NCI-H2196 treated with DMSO at 0.1 percent for 48 hours (cell line): ENCODE data around the gene AP4M1.
"Not testable (repeated sequence)": the region's sequence is repeated elsewhere in the genome, so short reads cannot be mapped to it uniquely, and the experiment has no call there.

Experiments used
- DNase-seq: peaks from one replicate; lab custom pipeline; 2025; ENCODE audit not compliant: unreplicated experiment; lab: John Stamatoyannopoulos, UW

The AP4M1 gene

DNA sequence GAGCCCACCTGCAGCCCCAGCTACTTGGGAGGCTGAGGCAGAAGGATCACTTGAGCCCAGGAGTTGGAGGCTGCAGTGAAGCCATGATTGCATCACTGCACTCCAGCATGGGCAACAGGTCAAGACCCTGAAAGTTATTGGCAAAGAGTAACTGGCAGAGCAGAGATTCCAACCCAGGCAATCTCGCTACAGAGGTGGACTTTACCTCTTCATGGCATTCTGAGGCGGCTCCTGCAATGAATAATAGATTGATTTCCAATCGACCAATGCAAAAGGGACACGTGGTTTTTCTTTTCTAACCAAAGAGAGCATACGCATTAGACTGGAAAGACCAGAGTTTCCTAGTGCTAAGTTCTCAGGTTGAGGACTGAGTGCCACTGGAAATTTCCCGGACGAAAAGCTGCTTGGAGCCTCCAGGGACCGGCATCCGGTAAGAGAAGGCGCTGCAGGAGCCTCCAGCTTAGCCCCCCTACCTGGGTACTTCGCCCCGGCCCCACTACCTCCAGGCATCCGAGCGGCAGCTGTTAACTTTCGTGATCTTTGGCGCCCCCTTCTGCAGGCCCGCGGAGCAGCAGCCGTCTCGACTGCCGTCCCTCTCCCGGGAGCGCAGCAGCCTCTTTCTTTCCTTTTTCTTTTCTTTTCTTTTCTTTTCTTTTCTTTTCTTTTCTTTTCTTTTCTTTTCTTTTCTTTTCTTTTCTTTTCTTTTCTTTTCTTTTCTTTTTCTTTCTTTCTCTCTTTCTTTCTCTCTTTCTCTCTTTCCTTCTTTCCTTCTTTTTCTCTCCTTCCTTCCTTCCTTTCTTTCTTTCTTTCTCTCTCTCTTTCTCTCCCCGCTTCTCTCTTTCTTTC lies 29.4 kb downstream of the AP4M1 start:
- peak; percentile 72 for DNase-seq

DNA sequence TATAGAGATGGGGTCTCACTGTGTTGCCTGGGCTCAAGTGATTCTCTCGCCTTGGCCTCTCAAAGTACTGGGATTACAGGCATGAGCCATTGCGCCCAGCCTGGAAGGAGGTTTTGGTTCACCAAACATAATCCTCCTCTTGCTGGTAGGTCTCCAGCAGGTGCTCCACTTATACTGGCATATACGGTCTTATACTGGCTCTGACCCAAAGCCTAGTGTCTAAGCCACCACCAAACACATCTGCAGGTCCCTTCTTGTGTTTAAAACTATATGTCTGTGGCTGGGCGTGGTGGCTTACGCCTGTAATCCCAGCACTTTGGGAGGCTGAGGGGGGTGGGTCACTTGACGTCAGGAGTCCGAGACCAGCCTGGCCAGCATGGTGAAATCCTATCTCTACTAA lies 30.7 kb downstream of the AP4M1 start:
- no peak for DNase-seq

DNA sequence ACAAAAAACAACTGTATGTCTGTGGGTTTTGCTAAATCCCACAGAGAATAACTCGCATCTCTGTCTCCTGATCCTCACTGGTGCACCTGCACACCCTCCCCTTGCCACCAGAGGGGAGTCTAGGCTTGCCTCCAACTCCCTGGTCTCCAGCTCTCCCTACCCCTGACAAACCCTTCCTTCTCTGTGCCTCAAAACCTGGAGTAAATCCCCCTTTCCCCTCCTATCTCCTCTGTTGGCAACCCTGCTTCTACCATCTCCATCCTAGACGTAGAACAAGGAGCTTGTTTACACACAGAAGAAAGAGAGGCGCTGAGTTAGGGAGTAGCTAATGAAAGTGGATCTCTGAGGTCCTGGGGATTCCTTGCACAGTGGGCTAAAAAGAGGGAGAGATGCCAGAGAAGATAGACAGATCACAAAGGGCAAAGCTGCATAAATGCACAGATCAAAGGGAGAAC lies 31.3 kb downstream of the AP4M1 start:
- peak; percentile 41 for DNase-seq

DNA sequence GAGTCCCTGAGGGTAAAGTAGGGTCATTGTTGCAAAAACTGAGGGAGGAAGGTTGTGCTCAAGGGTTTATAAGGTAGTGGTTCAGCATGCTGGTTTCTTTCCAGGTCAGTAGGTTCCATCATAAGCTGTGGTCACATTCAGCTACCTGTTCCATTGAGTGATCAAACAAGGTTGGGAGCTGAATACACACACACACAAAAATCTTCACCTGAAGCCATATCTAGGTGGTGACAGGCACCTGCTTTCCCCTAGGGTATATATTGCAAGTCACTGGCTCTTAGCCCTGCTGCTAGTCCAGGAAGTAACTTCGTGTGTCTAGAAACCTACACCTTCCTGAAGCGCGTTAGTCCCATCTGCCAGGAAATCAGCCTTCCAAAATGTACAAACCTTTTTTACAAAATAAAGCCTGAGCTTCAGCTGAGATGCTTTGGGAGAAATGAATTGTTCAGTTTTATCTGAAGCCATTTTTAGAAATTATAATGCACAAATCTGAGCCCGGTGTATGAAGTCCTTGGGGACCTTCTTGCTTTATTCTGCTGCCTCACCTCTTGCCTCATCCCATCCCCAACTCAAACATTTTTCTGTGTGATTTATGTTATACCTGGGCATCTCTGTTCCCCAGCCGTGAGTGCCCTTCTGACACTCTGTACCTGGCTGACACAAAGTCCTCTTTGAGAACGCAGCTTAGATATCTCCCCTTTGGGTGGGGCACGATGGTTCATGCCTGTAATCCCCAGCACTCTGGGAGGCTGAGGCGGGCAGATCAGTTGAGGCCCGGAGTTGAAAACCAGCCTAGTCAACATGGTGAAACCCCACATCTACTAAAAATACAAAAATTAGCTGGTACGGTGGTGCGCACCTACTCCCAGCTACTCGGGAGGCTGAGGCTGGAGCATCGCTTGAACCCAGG lies 36.7 kb downstream of the AP4M1 start:
- peak; percentile 61 for DNase-seq

DNA sequence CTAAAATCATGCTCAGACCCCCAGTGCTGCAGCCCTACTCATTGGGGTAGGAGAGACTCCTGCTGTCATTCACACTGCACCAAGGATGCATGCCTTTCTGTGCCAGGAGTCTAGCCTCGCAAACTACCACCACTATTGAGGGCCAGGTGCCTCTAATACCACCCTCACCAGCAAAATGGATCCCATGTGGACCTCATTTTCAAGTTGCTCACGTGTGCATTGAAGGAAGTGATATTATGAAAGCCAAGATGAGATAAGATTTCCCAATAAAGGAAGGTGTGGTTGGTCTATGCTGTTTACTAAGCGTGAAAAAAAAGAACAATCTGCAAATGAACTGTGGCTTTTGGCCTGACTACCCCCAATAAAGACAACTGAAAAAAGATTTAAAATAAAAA lies 40.1 kb downstream of the AP4M1 start:
- DNase-seq, result no peak

DNA sequence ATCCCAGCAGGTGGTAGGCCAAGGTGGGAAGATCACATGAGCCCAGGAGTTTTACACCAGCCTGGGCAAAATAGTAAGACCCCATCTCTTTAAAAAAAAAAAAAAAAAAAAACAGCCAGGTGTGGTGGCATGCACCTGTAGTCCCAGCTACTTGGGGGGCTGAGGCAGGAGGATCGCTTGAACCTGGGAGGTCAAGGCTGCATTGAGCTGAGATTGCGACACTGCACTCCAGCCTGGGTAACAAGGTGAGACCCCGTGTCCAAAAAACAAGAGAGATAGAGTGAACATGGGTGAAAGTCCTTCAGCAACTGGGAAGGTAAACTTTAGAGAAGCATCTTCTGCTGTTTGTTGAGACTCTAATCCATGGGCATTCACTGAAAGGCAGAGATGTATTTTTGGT lies 41.0 kb downstream of the AP4M1 start:
- DNase-seq, result no peak

DNA sequence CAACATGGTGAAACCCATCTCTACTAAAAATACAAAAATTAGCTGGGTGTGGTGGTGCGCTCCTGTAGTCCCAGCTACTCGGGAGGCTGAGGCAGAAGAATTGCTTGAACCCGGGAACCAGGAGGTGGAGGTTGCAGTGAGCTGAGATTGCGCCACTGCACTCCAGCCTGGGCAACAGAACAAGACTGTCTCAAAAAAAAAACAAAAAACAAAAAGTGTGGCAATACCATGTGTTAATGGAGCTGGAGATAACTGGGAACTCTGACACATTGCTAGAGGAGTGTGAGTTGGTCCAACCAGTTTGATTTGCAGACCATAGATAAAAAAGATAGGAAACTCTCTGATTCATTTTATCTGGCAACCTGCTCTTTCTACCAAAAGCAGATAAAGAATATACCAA lies 44.9 kb downstream of the AP4M1 start:
- DNase-seq, result not testable (repeated sequence)

DNA sequence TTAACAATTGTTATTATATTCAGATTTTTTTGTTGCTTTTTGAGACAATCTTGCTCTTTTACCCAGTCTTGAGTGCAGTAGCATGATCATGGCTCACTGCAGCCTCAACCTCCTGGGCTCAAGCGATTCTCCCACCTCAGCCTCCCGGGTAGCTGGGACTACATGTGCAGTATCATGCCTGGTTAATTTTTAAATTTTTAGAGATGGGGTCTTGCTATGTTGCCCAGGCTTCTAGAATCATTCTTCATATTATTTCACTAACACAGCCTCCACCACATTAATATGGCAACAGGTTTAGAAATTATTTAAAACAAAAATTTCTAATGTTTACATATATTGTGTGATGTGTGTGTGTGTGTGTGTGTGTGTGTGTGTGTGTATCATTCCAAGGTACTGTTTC lies 45.8 kb downstream of the AP4M1 start:
- DNase-seq, result no peak

DNA sequence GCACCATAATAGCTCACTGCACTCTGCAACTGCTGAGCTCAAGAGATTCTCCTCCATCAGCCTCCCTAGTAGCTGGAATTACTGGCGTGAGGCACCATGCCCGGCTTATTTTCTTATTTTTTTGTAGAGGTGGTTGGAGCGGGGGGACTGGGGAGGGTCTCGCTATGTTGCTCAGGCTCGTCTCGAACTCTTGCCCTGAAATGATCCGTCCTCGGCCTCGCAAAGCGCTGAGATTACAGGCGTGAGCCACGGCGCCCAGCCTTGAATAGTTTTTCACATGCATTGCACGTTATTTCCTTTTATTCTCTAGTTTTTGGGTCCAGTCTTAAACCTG lies 46.7 kb downstream of the AP4M1 start:
- no peak for DNase-seq

DNA sequence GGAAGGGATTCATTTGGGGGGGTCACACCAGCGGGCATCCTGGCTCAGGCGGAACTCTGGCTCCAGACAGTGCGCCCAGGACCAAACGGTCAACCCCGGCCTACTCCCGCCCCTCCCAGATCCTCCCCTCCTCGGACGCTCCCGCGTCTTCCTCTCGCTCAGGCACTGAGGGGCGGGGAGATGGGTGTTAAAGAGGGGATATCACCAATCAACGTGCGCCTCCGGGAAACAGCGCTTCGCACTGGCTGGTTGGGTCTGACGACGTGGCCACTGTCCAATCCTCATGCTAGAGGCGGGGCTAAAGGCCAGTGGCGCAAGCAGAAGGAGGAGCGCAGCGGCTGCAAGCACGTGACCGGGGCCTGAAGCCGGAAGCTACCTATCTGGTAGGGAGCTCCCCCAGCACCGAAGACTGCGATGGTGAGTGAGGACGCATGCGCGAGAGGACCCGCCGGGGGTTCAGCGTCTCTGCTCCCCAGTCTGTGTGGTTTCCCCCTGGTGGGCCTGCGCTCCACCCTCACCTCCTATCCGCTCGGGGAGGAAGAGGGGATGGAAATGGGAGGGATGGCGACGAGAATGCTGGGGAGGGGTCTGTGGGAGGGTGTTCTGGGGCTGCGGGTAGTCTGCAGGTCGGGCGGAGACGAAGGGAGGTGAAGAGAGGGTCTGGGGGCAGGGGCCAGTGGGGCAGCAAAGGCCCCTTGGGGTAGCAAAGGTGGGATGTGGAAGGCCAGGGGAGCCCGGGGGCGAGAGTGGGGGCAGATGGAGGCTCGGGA lies 47.3 kb downstream of the AP4M1 start, which contains the start of gene LAMTOR4:
LAMTOR4 (plus strand) TSS at position 360 of the 770 bp plus-strand sequence; CDS start at position 415, 55 bp downstream.
- DNase-seq, result peak; percentile 98

DNA sequence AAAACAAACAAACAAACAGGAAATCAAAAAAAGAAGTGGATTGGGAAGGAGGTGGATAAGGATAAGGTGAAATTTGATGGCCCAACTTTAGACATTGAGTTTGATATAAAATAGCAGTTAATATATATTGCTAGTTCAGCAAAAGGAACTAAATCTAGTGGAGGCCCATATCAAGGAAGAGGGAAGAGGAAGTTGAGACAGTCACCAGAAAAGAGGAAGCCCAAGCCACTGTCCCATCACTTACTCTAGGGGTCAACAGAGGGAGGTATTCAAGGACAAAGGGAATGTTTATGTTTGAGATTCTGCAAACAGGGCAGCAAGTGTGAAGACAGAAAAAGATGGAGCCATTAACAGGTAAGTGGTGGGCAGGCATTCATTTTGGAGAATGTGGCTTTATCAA lies 51.0 kb downstream of the AP4M1 start:
- no peak for DNase-seq

DNA sequence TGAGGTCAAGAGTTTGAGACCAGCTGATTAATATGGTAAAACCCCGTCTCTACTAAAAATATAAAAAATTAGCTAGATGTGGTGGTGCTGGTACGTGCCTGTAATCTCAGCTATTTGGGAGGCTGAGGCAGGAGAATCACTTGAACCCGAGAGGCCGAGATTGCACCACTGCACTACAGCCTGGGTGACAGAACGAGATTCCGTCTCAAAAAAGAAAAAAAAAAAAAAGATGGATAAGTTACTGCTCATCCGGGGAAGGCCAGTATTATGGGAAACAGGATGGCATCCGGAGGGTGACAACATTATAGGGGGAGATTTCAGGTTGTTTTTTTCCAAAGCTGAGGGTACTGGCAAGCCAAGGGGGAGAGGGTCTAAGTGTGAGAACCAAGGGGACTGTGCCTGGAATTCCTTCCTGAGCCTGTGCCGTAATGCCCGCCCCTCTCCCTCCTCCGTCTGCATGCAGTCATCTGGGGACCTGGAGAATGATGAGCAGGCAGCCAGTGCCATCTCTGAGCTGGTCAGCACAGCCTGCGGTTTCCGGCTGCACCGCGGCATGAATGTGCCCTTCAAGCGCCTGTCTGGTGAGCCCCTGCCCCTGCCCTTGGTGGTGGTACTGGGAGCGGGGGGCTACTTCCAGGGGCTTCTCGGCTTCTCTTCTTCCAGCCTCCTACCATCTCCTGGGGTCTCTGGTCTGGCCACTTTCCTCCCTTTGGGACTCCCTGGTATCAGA lies 51.7 kb downstream of the AP4M1 start:
- no peak for DNase-seq

DNA sequence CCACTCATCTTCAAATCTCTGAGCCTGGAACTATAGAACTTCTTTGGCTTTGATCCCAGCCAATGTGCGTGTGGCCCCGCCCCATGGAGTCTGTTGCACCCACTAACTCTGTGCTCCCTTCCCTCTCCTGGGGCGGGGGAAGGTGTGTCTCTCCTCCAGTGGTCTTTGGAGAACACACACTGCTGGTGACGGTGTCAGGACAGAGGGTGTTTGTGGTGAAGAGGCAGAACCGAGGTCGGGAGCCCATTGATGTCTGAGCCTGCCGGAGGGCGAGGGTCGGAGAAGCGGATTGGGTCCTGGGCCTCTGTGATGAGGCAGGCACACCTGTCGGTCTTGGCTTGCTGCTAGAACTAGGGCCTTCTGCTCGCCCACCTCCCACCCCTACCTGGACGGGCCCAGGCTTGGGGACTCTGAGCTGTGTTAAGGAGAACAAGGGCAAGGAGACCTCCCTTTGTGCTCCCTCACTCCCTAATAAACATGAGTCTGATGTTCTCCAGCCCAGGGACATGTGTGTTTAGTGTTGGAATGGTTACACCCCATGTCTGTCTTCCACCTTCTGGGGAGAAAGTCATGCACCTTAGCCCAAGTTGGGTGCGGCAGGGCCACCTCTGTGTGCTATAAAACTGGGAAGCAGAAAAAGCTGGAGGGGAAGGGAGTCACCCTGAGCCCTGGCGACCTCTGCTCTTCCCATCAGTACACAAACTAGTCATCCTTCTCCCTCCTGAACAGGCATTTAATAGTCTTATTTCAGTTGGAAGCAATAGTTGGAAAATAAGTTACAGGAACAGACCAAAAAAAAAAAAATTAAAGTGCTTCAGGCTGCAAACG lies 52.5 kb downstream of the AP4M1 start:
- DNase-seq, result no peak

DNA sequence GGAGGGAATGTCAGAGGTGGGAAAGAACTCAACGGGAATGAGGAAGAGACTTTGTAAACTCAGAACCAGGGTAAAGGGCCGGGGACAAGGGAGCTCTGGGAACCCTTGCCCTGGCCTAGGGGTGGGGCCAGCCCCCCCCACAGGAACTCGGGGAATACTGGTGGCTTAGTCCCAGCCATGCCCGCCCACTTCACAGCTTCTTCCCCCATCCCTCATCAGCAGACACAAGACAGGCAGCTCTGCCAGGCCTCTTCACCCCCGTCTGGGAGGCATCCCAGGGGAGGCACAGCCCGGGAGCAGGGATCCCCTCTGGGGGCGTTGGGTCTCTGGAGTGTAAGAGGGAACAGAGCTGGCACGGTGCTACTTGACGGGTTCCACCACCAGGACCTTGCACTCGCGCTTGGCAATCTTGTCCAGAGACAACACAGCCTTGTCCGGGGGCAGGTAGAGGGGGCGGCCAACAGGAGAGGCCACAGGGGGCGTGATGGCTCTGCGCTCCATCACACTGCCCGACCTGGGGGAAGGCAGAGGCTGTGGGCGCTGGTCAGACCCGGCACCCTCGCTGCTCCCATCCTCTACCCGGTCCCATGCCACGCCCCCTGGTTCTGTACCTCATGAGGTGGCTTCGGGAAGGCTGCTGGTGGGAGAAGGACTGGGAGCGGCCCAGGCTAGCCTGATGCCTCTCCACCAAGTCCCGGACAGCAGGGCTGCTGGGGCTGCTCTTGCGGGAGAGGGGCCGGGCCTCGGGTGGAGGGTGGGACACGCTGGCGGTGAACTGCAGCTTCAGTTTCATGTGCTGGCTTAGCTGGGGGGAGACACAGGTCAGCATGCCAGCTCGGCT lies 53.4 kb downstream of the AP4M1 start:
- no peak for DNase-seq

DNA sequence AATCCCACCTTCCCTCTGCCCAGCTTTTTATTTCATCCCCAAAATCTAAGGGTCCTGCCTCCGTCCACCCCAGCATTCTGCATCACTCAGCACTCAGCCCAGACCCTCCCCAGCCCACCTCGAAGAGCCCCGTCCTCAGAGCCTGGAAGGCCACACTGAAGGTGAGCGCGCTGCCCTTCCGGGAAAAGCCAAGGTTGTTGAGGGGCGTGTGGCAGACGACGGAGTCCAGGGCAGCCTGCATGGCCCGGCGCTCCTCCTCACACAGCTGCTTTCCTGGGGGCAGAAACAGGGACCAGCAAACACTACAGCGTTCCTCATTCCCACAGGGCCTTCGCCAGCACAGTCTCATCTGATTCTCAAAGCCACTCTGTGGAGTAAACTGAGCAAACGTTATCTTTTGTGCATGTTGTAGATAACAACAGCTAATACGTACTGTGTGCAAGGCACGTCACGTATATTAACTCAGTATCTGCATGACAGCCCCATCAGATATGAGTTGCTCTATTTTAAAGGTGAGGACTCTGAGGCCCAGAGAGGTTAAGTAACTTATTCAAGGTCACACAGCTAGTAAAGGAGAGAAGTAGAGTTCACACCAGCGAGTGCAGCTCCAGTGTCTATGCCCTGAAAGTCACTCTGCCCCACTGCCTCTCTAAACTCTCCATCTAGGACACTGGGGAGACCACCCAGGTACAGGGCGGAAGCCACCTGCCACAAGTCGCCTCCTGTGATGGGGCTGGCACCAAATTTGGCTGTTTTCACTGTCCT lies 54.3 kb downstream of the AP4M1 start:
- DNase-seq, result no peak

DNA sequence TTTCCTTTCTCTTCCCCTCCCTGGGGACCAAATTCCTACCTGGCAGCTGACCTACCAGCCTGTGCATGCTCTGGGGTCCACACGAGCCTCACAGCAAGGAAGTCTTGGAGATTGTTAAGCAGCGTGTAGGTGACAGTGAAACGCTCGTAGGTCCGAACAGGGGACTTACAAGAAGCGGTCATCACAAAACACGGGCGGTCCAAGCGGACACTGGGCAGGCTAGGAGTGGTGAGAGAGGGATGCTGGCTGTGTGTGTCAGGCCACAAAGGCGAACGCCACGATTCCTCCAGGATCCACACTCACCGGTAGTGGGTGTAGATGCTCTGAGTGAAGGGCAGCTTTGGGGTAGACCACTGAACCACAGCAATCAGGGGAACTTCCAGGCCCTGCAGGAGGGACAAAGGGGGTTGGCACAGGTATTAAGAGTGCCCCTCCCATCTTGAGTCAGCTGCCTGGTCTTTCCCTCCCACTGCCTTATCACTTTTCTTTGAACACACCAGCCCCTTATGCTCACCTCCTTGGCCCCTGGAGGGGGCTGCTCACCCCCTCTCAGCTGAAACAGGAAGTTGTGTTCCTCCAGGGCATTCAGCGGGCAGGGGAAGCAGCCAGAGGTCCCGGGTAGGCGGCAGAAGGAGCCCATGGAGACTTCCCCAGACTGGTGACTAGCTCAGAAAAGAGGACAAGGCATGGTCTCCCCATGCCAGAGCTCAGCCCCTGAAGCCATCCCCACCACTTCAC lies 55.1 kb downstream of the AP4M1 start:
- DNase-seq, result no peak

DNA sequence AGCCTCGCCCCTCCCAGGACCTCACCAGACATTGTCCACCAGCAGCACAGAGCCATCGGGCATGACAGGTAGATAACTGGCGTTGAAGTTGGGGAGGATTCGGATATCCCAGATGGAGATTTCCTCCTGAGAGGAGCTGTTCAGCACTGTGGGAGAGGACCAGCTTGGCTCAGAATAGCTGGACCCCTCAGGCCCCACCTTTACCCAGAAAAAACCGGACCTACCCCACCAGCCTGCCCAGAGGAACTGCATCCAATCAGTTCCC lies 55.6 kb downstream of the AP4M1 start:
- no peak for DNase-seq
